Neutrophil (primary cell): ENCODE measurements around the gene SAT1.
A peak's percentile ranks its signal among the peaks of the same experiment; 100 is the strongest.
"Not testable (repeated sequence)": the region's sequence is repeated elsewhere in the genome, so short reads cannot be mapped to it uniquely, and the experiment has no call there.

Experiments used
- H3K27ac ChIP-seq: fragments of 200-600 bp; sonication (generic); 2 replicates; pipeline ENCODE4 v1.5.1; 2016; ENCODE audit warnings: mild to moderate bottlenecking, moderate library complexity
- H3K27me3 ChIP-seq: fragments of 200-600 bp; sonication (generic); 2 replicates; pipeline ENCODE4 v1.6.0; 2016; ENCODE audit warnings: mild to moderate bottlenecking
- H3K36me3 ChIP-seq: fragments of 200-600 bp; sonication (generic); 2 replicates; pipeline ENCODE4 v1.5.1; 2017
- H3K4me1 ChIP-seq, 2 experiments: fragments of 200-600 bp in 1 of 2; sonication (generic) in 1 of 2; 1 replicate in 1 of 2; 2 replicates in 1 of 2; pipeline versions ENCODE4 v1.5.1 to v1.6.1; 2013 to 2016; ENCODE audit warnings: low read depth in 1 of 2, low read length in 1 of 2, mild to moderate bottlenecking in 1 of 2, moderate library complexity in 1 of 2; ENCODE audit not compliant: control insufficient read depth in 1 of 2, insufficient read depth in 1 of 2
- H3K4me3 ChIP-seq, 2 experiments: fragments of 200-600 bp in 1 of 2; sonication (generic) in 1 of 2; 1 replicate in 1 of 2; 2 replicates in 1 of 2; pipeline ENCODE4 v1.5.1; 2013 to 2016; ENCODE audit warnings: low read depth in 1 of 2, low read length in 1 of 2, mild to moderate bottlenecking in 1 of 2, moderate library complexity in 1 of 2
- H3K9me3 ChIP-seq: fragments of 200-600 bp; sonication (generic); 2 replicates; pipeline ENCODE4 v1.5.1; 2016
- CTCF ChIP-seq: fragments of 200-600 bp; sonication (generic); IDR thresholded peaks from 2 replicates; pipeline ENCODE4 v1.5.1; 2016; ENCODE audit warnings: antibody characterized with exemption

The SAT1 gene

DNA sequence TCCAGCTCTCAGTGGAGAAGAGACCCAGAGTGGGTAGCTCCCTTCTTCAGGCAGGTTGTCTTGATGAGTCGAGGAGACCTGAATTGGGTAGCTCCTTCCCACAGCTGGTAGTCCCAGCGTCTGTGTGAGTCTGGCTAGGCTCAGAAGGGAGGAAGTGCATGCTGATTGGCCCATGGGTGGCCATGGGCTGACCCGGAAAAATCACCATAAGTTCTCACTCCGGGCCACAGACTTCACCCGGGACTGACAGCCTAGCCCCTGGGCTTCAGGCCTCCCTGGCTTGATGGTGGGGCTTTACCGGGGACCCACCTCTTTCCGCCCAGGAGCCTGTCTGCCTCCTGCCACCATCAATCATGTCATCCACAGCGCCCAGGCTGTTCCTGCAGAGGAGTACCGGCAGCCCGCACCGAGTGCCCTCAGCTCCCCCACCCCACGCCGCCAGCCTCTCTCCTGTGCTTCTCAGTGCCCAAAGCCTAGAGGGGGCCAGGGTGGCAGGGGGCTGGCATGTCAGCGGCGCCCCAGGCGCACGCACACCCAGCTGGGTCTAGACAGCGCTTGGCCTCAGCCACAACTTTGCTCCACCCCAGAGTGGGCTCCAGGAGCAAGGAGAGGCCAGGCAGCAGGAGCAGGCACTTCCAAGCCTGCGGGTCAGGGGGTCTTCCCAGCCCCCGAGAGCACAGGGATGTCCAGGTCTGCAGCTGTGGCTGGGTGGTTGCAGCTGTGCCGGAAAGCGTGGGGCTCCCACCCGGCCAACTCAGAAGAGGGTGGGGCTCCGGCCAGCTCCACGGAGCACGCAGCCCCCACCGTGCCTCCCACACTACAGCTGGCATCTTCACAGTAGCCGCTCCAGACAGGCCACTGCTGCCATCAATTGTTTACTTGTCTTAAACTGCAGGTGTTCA lies 16.1 kb upstream of the SAT1 start:
- H3K36me3 ChIP-seq = no peaks in the 10 kb centered on the region
- peak overlapping the region in 1 of 2 experiments; percentile 37 for H3K4me3 ChIP-seq
- no peaks in the 10 kb centered on the region for H3K4me1 ChIP-seq
- no peaks in the 10 kb centered on the region for H3K27me3 ChIP-seq
- TF ChIP-seq CTCF = no peak
- peak overlapping the region; percentile 54 for H3K27ac ChIP-seq
- H3K9me3 ChIP-seq = no peaks in the 10 kb centered on the region

DNA sequence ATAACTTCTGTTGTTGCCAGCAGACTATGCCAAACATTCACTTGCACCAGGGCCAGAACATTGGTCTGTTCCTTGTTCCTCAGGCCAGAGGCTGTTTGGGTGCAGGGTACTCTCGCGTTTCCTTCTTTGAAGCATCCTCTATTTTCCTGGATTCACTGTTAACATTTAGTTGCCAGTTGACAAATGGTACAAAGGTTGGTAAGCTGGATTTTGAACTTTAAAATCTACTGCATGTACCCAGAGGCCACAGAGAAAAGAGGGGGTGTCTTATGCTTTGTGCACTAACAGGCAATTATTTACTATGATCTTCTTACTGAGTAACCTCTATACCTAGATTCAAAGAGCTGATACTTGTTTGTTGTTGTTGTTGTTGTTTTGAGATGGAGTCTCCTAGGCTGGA lies 12.8 kb upstream of the SAT1 start:
- no peak for TF ChIP-seq CTCF
- Histone ChIP-seq H3K4me3 (no peak overlapping the region), H3K4me1 (peaks cover 6 to 12% of the 10 kb centered on the region in 2 experiments), H3K9me3 (no peaks in the 10 kb centered on the region), H3K27me3 (no peaks in the 10 kb centered on the region), H3K27ac (no peak overlapping the region), H3K36me3 (no peaks in the 10 kb centered on the region)

DNA sequence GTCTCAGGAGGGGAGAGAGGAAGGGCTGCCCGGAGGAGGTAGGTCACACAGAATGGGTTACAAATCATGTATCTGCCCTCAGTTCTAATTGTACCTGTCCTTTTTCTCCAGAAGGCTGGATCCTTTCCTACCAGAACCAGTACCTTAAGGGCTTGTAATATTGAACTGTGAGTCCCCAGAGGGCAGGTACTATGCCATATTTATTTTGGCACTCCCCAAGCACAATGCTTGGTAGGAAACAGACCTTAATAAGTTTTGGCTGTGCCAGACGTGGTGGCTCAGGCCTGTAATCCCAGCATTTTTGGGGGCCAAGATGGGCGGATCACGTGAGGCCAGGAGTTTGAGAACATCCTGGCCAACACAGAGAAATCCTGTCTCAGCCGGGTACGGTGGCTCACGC lies 11.9 kb upstream of the SAT1 start:
- peaks cover 6 to 12% of the 10 kb centered on the region in 2 experiments for H3K4me1 ChIP-seq
- not testable (repeated sequence) for H3K27me3 ChIP-seq, H3K27ac ChIP-seq, H3K9me3 ChIP-seq, H3K36me3 ChIP-seq, H3K4me3 ChIP-seq

DNA sequence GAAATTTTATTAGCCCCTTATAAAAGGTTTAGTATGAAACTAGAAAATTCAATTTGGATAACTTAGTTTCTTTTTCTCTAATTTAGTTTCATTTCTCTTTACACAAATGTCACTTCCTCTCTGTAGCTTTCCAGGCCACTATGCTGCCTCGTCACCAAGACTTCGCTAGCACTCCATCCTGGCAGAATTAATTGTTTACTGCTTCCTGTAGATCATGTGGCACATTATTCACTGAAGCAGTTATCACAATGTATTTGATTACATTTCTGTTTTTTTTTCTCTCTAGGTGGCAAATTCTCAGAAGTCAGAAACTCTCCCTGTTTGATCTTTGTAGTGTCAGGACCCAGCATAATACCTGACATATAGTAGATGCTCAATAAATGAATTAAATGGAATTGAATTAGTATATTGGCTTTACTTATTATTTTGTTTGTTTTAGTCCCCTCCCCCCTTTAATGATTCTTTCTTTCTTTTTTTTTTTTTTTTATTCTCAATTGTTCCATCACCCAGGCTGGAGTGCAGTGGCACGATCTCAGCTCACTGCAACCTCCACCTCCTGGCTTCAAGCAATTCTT lies 9.3 kb upstream of the SAT1 start:
- Histone ChIP-seq H3K27me3 (no peaks in the 10 kb centered on the region), H3K27ac (peak overlapping the region; percentile 88), H3K36me3 (no peaks in the 10 kb centered on the region), H3K9me3 (no peaks in the 10 kb centered on the region), H3K4me3 (no peak overlapping the region), H3K4me1 (peaks cover 6 to 12% of the 10 kb centered on the region in 2 experiments)
- TF ChIP-seq CTCF = no peak

- H3K36me3 ChIP-seq = no peaks in the 10 kb centered on the region
- H3K27ac ChIP-seq = no peak overlapping the region
- H3K4me1 ChIP-seq = peaks cover 10 to 20% of the 10 kb centered on the region in 2 experiments
- no peaks in the 10 kb centered on the region for H3K27me3 ChIP-seq
- no peak for TF ChIP-seq CTCF
- no peak overlapping the region for H3K4me3 ChIP-seq
- no peaks in the 10 kb centered on the region for H3K9me3 ChIP-seq
Measured at GRCh38 chrX:23776363-23776762, 6.6 kb upstream of the SAT1 start.

DNA sequence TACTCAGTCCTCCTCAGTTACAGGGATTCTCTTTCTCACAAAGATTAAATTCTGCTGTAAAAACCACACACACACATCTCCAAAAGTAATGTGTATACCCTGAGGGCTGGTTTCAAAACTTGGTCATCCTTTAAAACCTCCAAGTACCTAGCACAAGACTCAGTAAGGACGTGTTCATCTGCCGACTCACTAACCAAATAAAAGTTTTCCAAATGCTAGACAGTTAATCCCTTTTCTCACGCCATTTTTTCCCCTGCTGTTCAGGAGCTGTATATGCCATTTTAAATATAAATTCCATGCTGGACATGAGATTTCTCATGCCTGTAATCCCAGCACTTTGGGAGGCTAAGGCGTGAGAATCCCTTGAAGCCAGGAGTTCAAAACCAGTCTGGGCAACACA lies 3.9 kb upstream of the SAT1 start:
- no peak for TF ChIP-seq CTCF
- Histone ChIP-seq H3K36me3 (no peaks in the 10 kb centered on the region), H3K4me3 (no peak overlapping the region), H3K27ac (no peak overlapping the region), H3K9me3 (no peaks in the 10 kb centered on the region), H3K27me3 (no peaks in the 10 kb centered on the region), H3K4me1 (peaks cover 14 to 20% of the 10 kb centered on the region in 2 experiments)
